Measurements from ENCODE around the gene DCAF16.

Gene DCAF16

GRCh38 chr4:17781300-17782287 is 29.0 kb downstream of the DCAF16 start, which contains the start of gene FAM184B:
FAM184B (minus strand) TSS chr4:17781621; CDS start chr4:17781299, 322 bp downstream.
- no peak for DNase-seq (ENCODE audit: low read depth)

GRCh38 chr4:17780501-17781299 is 29.9 kb downstream of the DCAF16 start:
- DNase-seq (ENCODE audit: low read depth) = peak; percentile 27

GRCh38 chr4:17778431-17778830 is 32.1 kb downstream of the DCAF16 start:
- DNase-seq (ENCODE audit: low read depth) = no peak

GRCh38 chr4:17773135-17773698 is 37.3 kb downstream of the DCAF16 start:
- no peak for DNase-seq (ENCODE audit: low read depth)

DNA sequence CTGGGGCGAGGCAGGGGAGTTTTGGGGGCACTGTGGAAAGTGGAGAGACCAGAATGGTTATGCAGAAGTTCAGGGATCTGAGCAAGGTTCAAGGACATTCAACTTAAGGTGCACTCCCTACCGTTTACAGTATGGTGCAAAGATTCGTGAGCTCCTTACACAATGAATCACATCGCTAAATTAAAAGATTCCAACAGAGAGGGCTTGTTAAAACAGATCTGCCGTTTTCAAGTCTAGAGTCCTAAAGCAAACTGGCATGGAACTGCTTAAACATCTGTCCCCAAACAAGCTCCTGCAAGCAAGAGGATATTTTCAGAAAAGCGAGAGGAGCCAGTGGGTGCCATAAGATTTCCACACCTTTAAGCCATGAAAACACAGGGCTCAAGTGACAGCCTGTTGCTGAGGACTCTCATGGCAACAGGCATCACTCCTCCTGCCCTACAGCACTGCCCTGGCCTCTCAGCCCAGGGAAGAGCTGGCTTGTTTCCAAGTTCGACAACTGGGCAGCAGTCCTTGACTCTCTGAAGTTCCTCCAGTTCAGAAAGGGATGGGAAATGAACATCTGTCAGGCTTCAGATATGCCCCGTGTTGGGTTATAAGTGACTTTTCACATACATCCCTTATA is 39.2 kb downstream of the DCAF16 start:
- DNase-seq (ENCODE audit: low read depth) = no peak

GRCh38 chr4:17770845-17771244 is 39.7 kb downstream of the DCAF16 start:
- DNase-seq (ENCODE audit: low read depth) = no peak

- DNase-seq (ENCODE audit: low read depth) = no peak
These were observed 41.0 kb downstream of the DCAF16 start for GRCh38 chr4:17769406-17770174.

- DNase-seq (ENCODE audit: low read depth) = no peak
These were observed 43.6 kb downstream of the DCAF16 start for GRCh38 chr4:17766826-17767458.

DNA sequence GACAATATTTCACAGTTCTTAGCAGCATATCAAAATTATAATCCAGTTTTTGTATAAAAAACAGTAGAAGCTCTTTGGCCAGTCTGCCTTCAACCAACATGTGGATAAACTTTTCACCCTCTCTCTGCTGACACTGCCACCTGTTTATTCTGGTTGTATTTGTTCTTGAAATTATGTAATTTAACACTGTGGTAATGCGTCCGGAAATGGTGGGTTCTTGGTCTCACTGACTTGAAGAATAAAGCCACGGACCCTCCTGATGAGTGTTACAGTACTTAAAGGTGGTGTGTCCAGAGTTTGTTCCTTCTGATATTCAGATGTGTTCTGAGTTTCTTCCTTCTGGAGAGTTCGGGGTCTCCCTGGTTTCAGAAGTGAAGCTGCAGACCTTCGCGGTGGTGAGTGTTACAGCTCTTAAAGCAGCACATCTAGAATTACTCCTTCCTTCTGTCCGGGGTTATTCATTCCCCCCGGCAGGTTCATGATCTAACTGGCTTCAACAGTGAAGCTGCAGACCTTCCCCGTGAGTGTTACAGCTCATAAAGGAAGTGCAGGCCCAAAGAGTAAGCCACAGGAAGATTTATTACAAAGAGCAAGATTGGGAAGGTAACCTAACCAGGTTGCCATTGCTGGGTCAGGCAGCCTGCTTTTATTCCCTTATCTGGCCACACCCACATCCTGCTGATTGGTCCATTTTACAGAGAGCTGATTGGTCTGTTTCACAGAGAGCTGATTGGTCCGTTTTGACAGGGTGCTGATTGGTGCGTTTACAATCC is 44.9 kb downstream of the DCAF16 start:
- DNase-seq (ENCODE audit: low read depth) = no peak

GRCh38 chr4:17763931-17764330 is 46.6 kb downstream of the DCAF16 start:
- DNase-seq (ENCODE audit: low read depth) = no peak

GRCh38 chr4:17763416-17763815 is 47.1 kb downstream of the DCAF16 start:
- DNase-seq (ENCODE audit: low read depth) = no peak

DNA sequence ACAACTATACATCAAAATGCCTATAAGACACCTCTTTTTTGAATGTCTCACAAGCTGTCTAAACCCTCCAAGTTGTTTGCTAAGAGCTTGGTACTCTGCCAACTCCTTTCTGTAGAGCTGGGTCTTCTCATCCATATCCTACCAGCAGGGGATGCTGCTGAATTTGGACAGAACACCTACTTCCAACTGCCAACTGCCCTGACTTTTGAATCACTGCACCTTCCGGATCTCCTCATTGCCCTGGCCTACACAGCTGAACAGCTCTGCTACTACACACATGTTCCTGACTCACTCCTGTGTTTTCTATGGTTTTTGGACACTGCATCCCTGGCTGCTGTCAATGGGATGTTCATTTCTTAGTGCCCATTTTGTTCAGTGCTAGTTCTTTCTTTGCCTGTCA is 47.8 kb downstream of the DCAF16 start:
- DNase-seq (ENCODE audit: low read depth) = peak; percentile 29

GRCh38 chr4:17761062-17761461 is 49.5 kb downstream of the DCAF16 start:
- no peak for DNase-seq (ENCODE audit: low read depth)

DNA sequence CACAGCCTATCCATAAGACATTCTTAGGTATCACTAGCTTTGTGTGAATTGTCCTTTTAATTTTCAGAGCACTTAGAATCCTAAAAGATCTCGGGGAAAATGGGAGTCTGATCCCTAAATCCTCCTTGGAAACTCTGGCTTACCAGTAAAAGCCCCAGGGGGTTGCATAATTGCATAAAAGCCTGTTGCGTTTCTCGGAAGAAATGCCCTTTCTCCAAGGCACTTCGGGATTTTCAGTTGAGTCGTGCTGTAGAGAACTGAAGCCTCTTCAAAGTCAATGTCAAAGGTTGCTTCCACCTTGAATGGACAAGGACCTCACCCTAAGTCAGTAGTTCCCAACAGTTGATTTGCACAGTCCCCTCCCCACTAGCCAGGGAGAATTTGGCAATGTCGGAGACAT is 49.9 kb downstream of the DCAF16 start:
- DNase-seq (ENCODE audit: low read depth) = no peak

DNA sequence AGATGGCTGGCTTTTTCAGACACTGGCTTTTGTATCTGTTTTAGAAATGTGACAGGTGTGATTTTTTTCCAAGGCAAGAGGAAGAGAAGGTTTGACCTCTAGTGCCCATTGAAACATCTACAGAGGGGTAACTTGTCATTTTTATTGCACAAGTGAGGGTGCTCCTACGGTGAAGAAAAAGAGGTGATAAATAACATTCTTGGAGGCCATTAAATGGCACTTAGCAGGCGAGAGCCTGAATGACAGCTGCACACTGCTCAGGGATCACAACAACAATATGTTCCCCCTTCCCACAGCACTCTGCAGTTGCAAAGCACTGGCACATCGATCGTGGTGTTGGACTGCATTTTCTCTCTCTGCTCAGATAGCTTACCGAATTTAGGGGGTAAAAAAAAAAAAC is 52.1 kb downstream of the DCAF16 start:
- no peak for DNase-seq (ENCODE audit: low read depth)

- no peak for DNase-seq (ENCODE audit: low read depth)
These were observed 52.9 kb downstream of the DCAF16 start for GRCh38 chr4:17757621-17758020.

GRCh38 chr4:17753646-17754045 is 56.9 kb downstream of the DCAF16 start:
- no peak for DNase-seq (ENCODE audit: low read depth)
